B cell (primary cell): ENCODE measurements around the gene TMED10. TPM values are rescaled to one million over a fixed set of nuclear protein-coding genes. Genes with fewer than 3 reads are reported as not detected.

Experiments used
- ATAC-seq: fragments of 200-7000 bp; cut with Tn5 transposase; one replicate; pipeline ENCODE4 v1.10.0; 2021; ENCODE audit warnings: low read depth, mild to moderate bottlenecking, moderate number of reproducible peaks, moderate library complexity
- CTCF ChIA-PET: fragments of 350-600 bp; sonication (Branson Sonifier 250); formaldehyde crosslinking; loops from one replicate; lab custom pipeline; 2021; ENCODE audit warnings: antibody characterized with exemption, inconsistent platforms; lab: Charles Lee
- POLR2A ChIA-PET: fragments of 350-600 bp; sonication (Branson Sonifier 250); formaldehyde crosslinking; loops from one replicate; lab custom pipeline; 2021; ENCODE audit warnings: antibody characterized with exemption; lab: Charles Lee
- DNase-seq: peaks from one replicate; pipeline ENCODE4 v3.0.0; 2013
- H2AFZ ChIP-seq: 2 replicates; pipeline ENCODE4 v1.6.1; 2012; ENCODE audit warnings: mild to moderate bottlenecking, low read depth, low read length; ENCODE audit not compliant: insufficient read depth, poor library complexity, severe bottlenecking
- H3K27ac ChIP-seq, 2 donors: 1 replicate in 1 of 2; 2 replicates in 1 of 2; pipeline ENCODE4 v1.5.1; 2012 to 2013; ENCODE audit warnings: low read length in 2 of 2, mild to moderate bottlenecking in 2 of 2, moderate library complexity in 1 of 2
- H3K27me3 ChIP-seq, 4 experiments: fragments of 200-600 bp in 1 of 4; sonication (generic) in 1 of 4; replicated peaks in 1 of 4; 1 replicate in 2 of 4; 2 replicates in 2 of 4; pipeline versions ENCODE4 v1.6.1 to v1.7.0; 2013 to 2016; ENCODE audit warnings: low read length in 3 of 4, mild to moderate bottlenecking in 2 of 4, mixed read lengths in 1 of 4, moderate library complexity in 1 of 4; ENCODE audit not compliant: insufficient read depth in 4 of 4, control insufficient read depth in 3 of 4; ENCODE audit errors: control extremely low read depth in 1 of 4
- H3K36me3 ChIP-seq, 2 experiments: replicated peaks in 1 of 2; 1 replicate in 1 of 2; 2 replicates in 1 of 2; pipeline versions ENCODE4 v1.6.1 to v1.7.1; 2013; ENCODE audit warnings: low read length in 1 of 2; ENCODE audit not compliant: insufficient read depth in 2 of 2, control insufficient read depth in 1 of 2; ENCODE audit errors: control extremely low read depth in 1 of 2, extremely low read depth in 1 of 2
- H3K4me1 ChIP-seq, 2 donors: fragments of 200-600 bp in 1 of 2; sonication (generic) in 1 of 2; 1 replicate in 1 of 2; 2 replicates in 1 of 2; pipeline versions ENCODE4 v1.5.1 to v1.6.1; 2013 to 2017; ENCODE audit warnings: low read length in 2 of 2; ENCODE audit not compliant: control insufficient read depth in 2 of 2, insufficient read depth in 2 of 2
- H3K4me2 ChIP-seq: replicated peaks from 2 replicates; pipeline ENCODE3; 2012; ENCODE audit warnings: mild to moderate bottlenecking, low read depth, low read length; ENCODE audit not compliant: poor library complexity, severe bottlenecking
- H3K4me3 ChIP-seq, 5 experiments: fragments of 200-600 bp in 1 of 5; sonication (generic) in 1 of 5; 1 replicate in 3 of 5; 2 replicates in 2 of 5; pipeline versions ENCODE4 v1.5.1 to v1.7.0; 2011 to 2016; ENCODE audit warnings: low read length in 4 of 5, mild to moderate bottlenecking in 4 of 5, low read depth in 2 of 5, control low read depth in 1 of 5, moderate library complexity in 1 of 5; ENCODE audit not compliant: insufficient read depth in 1 of 5; ENCODE audit errors: control extremely low read depth in 1 of 5, extremely low read depth in 1 of 5
- H3K79me2 ChIP-seq: fragments of 200-600 bp; sonication (generic); one replicate; pipeline ENCODE4 v1.6.0; 2016; ENCODE audit warnings: low read length; ENCODE audit not compliant: control insufficient read depth, insufficient read depth
- H3K9ac ChIP-seq: fragments of 200-600 bp; sonication (generic); 2 replicates; pipeline ENCODE4 v1.6.1; 2017; ENCODE audit warnings: mild to moderate bottlenecking, low read length, moderate library complexity
- H3K9me3 ChIP-seq, 3 donors: one replicate each; pipeline versions ENCODE4 v1.6.1 to v1.7.1; 2013; ENCODE audit warnings: low read length in 2 of 3; ENCODE audit not compliant: control insufficient read depth in 2 of 3, insufficient read depth in 1 of 3; ENCODE audit errors: control extremely low read depth in 1 of 3
- H4K20me1 ChIP-seq: 2 replicates; pipeline ENCODE4 v1.6.0; 2012; ENCODE audit warnings: mild to moderate bottlenecking, low read length; ENCODE audit not compliant: insufficient read depth, control insufficient read depth, poor library complexity, severe bottlenecking
- H3K27ac Mint-ChIP-seq: one replicate; pipeline ENCODE4 v1.8.0; 2021; ENCODE audit warnings: mixed read lengths
- H3K27me3 Mint-ChIP-seq: one replicate; pipeline ENCODE4 v1.8.0; 2021; ENCODE audit warnings: mixed read lengths
- H3K4me1 Mint-ChIP-seq: one replicate; pipeline ENCODE4 v1.8.0; 2021; ENCODE audit warnings: mixed read lengths
- H3K4me3 Mint-ChIP-seq: one replicate; pipeline ENCODE4 v1.8.0; 2021; ENCODE audit warnings: mixed read lengths
- H3K9me3 Mint-ChIP-seq: one replicate; pipeline ENCODE4 v1.8.0; 2022; ENCODE audit warnings: mixed read lengths; ENCODE audit not compliant: insufficient read depth
- CTCF ChIP-seq: fragments of 200-600 bp; IDR thresholded peaks from one replicate; pipeline ENCODE4 v1.8.0; 2022; ENCODE audit warnings: antibody characterized with exemption, mild to moderate bottlenecking
- EZH2 ChIP-seq: IDR thresholded peaks from 2 replicates; pipeline ENCODE4 v1.6.1; 2012; ENCODE audit warnings: borderline replicate concordance, low read depth, mild to moderate bottlenecking, moderate library complexity, low read length; ENCODE audit not compliant: insufficient read depth, poor library complexity, severe bottlenecking
- WGBS: methylation state at CpG from one replicate; pipeline ENCODE4 v1.1.5; 2013; ENCODE audit warnings: missing lambda C conversion rate; ENCODE audit not compliant: insufficient coverage; 5-methylcytosine and 5-hydroxymethylcytosine counted together
- intact Hi-C: fragments of 100-400 bp; cut with micrococcal nuclease; formaldehyde crosslinking; loops from one replicate; pipeline ENCODE4 v1.10.0; 2022
- polyA plus RNA-seq: library from polyadenylated mRNA; depleted of rRNA; stranded (reverse); fragments of >200 nt; gene quantifications from 2 replicates; pipeline ENCODE4 v1.2.3, GENCODE V29; 2012
- total RNA-seq, 2 donors: library from RNA; stranded (reverse); fragments of 120-200 nt in 1 of 2; gene quantifications; 1 replicate in 1 of 2; 2 replicates in 1 of 2; pipeline versions ENCODE4 v1.2.3 to v1.2.4, GENCODE V29; 2013 to 2022

TMED10 gene
- total and polyA plus RNA-seq, 2 donors (not counting 1 experiment from before 2014, with no cell fraction given) = 72.0 to 111 TPM

DNA sequence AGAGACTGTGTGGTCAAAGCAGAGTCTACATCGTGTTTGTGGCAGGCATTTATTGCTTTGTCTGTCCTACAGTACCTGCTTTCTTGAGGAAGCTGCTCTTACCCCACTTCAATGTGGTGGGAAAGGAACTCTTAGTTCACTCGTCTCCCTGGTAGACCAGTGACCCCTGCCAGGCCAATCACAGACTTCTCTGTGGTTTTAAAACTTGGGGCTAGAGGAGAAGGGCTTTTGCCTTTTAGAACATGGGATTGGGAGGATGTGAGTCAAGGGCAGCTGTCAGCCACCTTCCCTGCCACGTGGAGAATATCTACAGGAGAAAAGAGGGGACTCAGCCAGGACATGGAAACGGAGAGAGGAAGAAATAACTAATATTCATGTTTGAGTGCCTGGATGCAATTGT lies 36.8 kb upstream of the TMED10 start:
- intact Hi-C loops = no loop called here
- Histone ChIP-seq H3K27me3 (peaks cover 0 to 6% (median 0%) of the 10 kb centered on the region in 4 experiments), H3K4me1 (peaks cover 5 to 7% of the 10 kb centered on the region in 2 donors), H3K4me2 (no peak overlapping the region), H3K36me3 (no peaks in the 10 kb centered on the region), H2AFZ (no peak overlapping the region), H3K79me2 (no peaks in the 10 kb centered on the region), H3K9ac (no peak overlapping the region), H3K9me3 (no peaks in the 10 kb centered on the region), H3K4me3 (no peak overlapping the region), H4K20me1 (no peaks in the 10 kb centered on the region), H3K27ac (no peak overlapping the region)
- POLR2A ChIA-PET = no interaction called here
- CTCF ChIA-PET = no interaction called here
- Mint-ChIP-seq H3K27ac (no peak overlapping the region), H3K4me3 (no peak overlapping the region), H3K9me3 (no peaks in the 10 kb centered on the region), H3K4me1 (peaks cover 10% of the 10 kb centered on the region), H3K27me3 (peaks cover 16% of the 10 kb centered on the region)
- DNase-seq (no peak), ATAC-seq (no peak)
- TF ChIP-seq CTCF = no peak
- no peak for TF ChIP-seq EZH2
- WGBS = 60% methylated on average over 2 of the region's 4 CpGs

- no peak overlapping the region for H2AFZ ChIP-seq
- peaks cover 12% of the 10 kb centered on the region for H3K27me3 Mint-ChIP-seq
- ChIA-PET POLR2A (interaction anchor here (0.7 kb wide), 1 partner anchor 52 kb away, joined by 3 read pairs; no protein-coding TSS in a partner anchor), CTCF (no interaction called here)
- no peak overlapping the region for H3K4me3 ChIP-seq
- WGBS = 100% methylated on average over 2 of the region's 6 CpGs
- intact Hi-C loops = no loop called here
- no peak overlapping the region for H3K4me3 Mint-ChIP-seq
- H3K27ac ChIP-seq = no peak overlapping the region
- H3K27ac Mint-ChIP-seq = no peak overlapping the region
- peaks cover 0 to 6% (median 0%) of the 10 kb centered on the region in 4 experiments for H3K27me3 ChIP-seq
- no peaks in the 10 kb centered on the region for H4K20me1 ChIP-seq
- H3K4me1 Mint-ChIP-seq = peaks cover 8% of the 10 kb centered on the region
- no peaks in the 10 kb centered on the region for H3K79me2 ChIP-seq
- DNase-seq (no peak), ATAC-seq (no peak)
- no peak overlapping the region for H3K9ac ChIP-seq
- no peak for TF ChIP-seq CTCF
- no peak for TF ChIP-seq EZH2
- peaks cover 0 to 7% of the 10 kb centered on the region in 2 donors for H3K4me1 ChIP-seq
- H3K9me3 Mint-ChIP-seq = no peaks in the 10 kb centered on the region
- H3K36me3 ChIP-seq = no peaks in the 10 kb centered on the region
- no peaks in the 10 kb centered on the region for H3K9me3 ChIP-seq
- no peak overlapping the region for H3K4me2 ChIP-seq
These were observed 32.4 kb upstream of the TMED10 start for GRCh38 chr14:75208843-75209242.
